VCaP (cell line): Measurements from ENCODE around the gene STMN3.
A peak's percentile ranks its signal among the peaks of the same experiment; 100 is the strongest.
"Not testable (repeated sequence)": the region's sequence is repeated elsewhere in the genome, so short reads cannot be mapped to it uniquely, and the experiment has no call there.

Experiments
- H3K27ac ChIP-seq: fragments of 450-650 bp; 2 replicates; pipeline ENCODE4 v1.5.1; 2017
- CTCF ChIP-seq: fragments of 450-650 bp; conservative IDR thresholded peaks from 2 replicates; pipeline ENCODE4 v1.5.1; 2017; ENCODE audit warnings: mild to moderate bottlenecking, moderate library complexity

The STMN3 gene

GRCh38 chr20:63678667-63679465, 25.6 kb upstream of the STMN3 start:
- TF ChIP-seq CTCF = no peak
- H3K27ac ChIP-seq = peak overlapping the region; percentile 18; the same call in 1 of the 2 replicates

GRCh38 chr20:63678071-63678470, 24.8 kb upstream of the STMN3 start:
- TF ChIP-seq CTCF = no peak
- H3K27ac ChIP-seq = no peak overlapping the region

- TF ChIP-seq CTCF = no peak
- no peak overlapping the region for H3K27ac ChIP-seq
Measured at GRCh38 chr20:63675681-63676368, 22.6 kb upstream of the STMN3 start.

- no peak overlapping the region for H3K27ac ChIP-seq
- TF ChIP-seq CTCF = no peak
Measured at GRCh38 chr20:63673951-63674350, 20.7 kb upstream of the STMN3 start.

GRCh38 chr20:63672666-63673065, 19.4 kb upstream of the STMN3 start:
- TF ChIP-seq CTCF = no peak
- H3K27ac ChIP-seq = no peak overlapping the region

GRCh38 chr20:63671695-63672094, 18.5 kb upstream of the STMN3 start:
- not testable (repeated sequence) for H3K27ac ChIP-seq

- TF ChIP-seq CTCF = no peak
- H3K27ac ChIP-seq = no peak overlapping the region
Measured at GRCh38 chr20:63668351-63668750, 15.1 kb upstream of the STMN3 start.

GRCh38 chr20:63667858-63668257, 14.6 kb upstream of the STMN3 start:
- no peak overlapping the region for H3K27ac ChIP-seq
- no peak for TF ChIP-seq CTCF
